ENCODE results near the gene GPALPP1.

- TF ChIP-seq CTCF (IDR thresholded peaks at IDR 0.05) (no peak), EZH2 (IDR thresholded peaks at IDR 0.05) (no peak)
Measured at GRCh38 chr13:45068036-45069001, 79.0 kb downstream of the GPALPP1 start.
